Astrocyte (in vitro differentiated cells and primary cell): Measurements from ENCODE around the gene MYO16. TPM values are rescaled to one million over a fixed set of nuclear protein-coding genes. Genes with fewer than 3 reads are reported as not detected.

ENCODE experiments used
- DNase-seq: peaks from one replicate; pipeline ENCODE4 v3.0.0-alpha.2; 2010; ENCODE audit warnings: low read depth
- FAIRE-seq: peaks from 2 replicates; lab custom pipeline; 2011; peaks lifted over from hg19 to GRCh38; lab: Jason Lieb, UNC
- H2AFZ ChIP-seq: 2 replicates; pipeline ENCODE4 v1.6.0; 2012; ENCODE audit warnings: low read depth, low read length, inconsistent platforms
- H3K27ac ChIP-seq: 2 replicates; pipeline ENCODE4 v1.5.1; 2011; ENCODE audit warnings: low read depth, low read length, inconsistent platforms
- H3K27me3 ChIP-seq: 2 replicates; pipeline ENCODE4 v1.6.0; 2011; ENCODE audit warnings: low read length, inconsistent platforms; ENCODE audit not compliant: insufficient read depth
- H3K36me3 ChIP-seq: 2 replicates; pipeline ENCODE4 v1.5.1; 2011; ENCODE audit warnings: low read length, inconsistent platforms; ENCODE audit not compliant: insufficient read depth
- H3K4me1 ChIP-seq: 2 replicates; pipeline ENCODE4 v1.5.1; 2011; ENCODE audit warnings: low read length, inconsistent platforms; ENCODE audit not compliant: insufficient read depth
- H3K4me2 ChIP-seq: 2 replicates; pipeline ENCODE4 v1.6.0; 2012; ENCODE audit warnings: low read length, inconsistent platforms
- H3K4me3 ChIP-seq: 2 replicates; pipeline ENCODE4 v1.5.1; 2011; ENCODE audit warnings: low read depth, mild to moderate bottlenecking, low read length, inconsistent platforms; ENCODE audit not compliant: insufficient read depth
- H3K79me2 ChIP-seq: 2 replicates; pipeline ENCODE4 v1.6.0; 2012; ENCODE audit warnings: mild to moderate bottlenecking, low read length, inconsistent platforms; ENCODE audit not compliant: insufficient read depth
- H3K9ac ChIP-seq: 2 replicates; pipeline ENCODE4 v1.6.0; 2012; ENCODE audit warnings: mild to moderate bottlenecking, low read length, inconsistent platforms
- H3K9me3 ChIP-seq: 2 replicates; pipeline ENCODE4 v1.5.1; 2012; ENCODE audit warnings: low read depth, mild to moderate bottlenecking, low read length, inconsistent platforms; ENCODE audit not compliant: insufficient read depth
- H4K20me1 ChIP-seq: 2 replicates; pipeline ENCODE4 v1.6.0; 2012; ENCODE audit warnings: low read length, inconsistent platforms; ENCODE audit not compliant: insufficient read depth
- H3K27ac Mint-ChIP-seq: one replicate; pipeline ENCODE4 v1.8.0; 2021; ENCODE audit warnings: mild to moderate bottlenecking, mixed read lengths; ENCODE audit not compliant: unreplicated experiment
- H3K27me3 Mint-ChIP-seq: one replicate; pipeline ENCODE4 v1.8.0; 2021; ENCODE audit warnings: low read depth, mixed read lengths; ENCODE audit not compliant: unreplicated experiment
- H3K36me3 Mint-ChIP-seq: one replicate; pipeline ENCODE4 v1.8.0; 2021; ENCODE audit warnings: low read depth, mixed read lengths; ENCODE audit not compliant: unreplicated experiment
- H3K4me1 Mint-ChIP-seq: one replicate; pipeline ENCODE4 v1.8.0; 2021; ENCODE audit warnings: low read depth, mixed read lengths; ENCODE audit not compliant: unreplicated experiment
- H3K4me3 Mint-ChIP-seq: one replicate; pipeline ENCODE4 v1.8.0; 2021; ENCODE audit warnings: mild to moderate bottlenecking, moderate library complexity, mixed read lengths; ENCODE audit not compliant: unreplicated experiment
- H3K9me3 Mint-ChIP-seq: one replicate; pipeline ENCODE4 v1.8.0; 2021; ENCODE audit warnings: mild to moderate bottlenecking, mixed read lengths; ENCODE audit not compliant: unreplicated experiment
- CTCF ChIP-seq: IDR thresholded peaks from 2 replicates; pipeline ENCODE4 v1.5.1; 2011; ENCODE audit warnings: low read depth, mild to moderate bottlenecking, inconsistent platforms, low read length, moderate library complexity; ENCODE audit not compliant: insufficient read depth
- EZH2 ChIP-seq: IDR thresholded peaks from 2 replicates; pipeline ENCODE4 v1.6.1; 2012; ENCODE audit warnings: mild to moderate bottlenecking, low read length, inconsistent platforms; ENCODE audit not compliant: insufficient read depth
- total RNA-seq: library from RNA; stranded (reverse); gene quantifications from 2 replicates; pipeline ENCODE4 v1.2.1, GENCODE V29; 2021

MYO16 gene
- total RNA-seq, 1 donor from 2014 or later, result 0.14 TPM

- Mint-ChIP-seq H3K27me3 (no peaks in the 10 kb centered on the region), H3K36me3 (no peaks in the 10 kb centered on the region), H3K4me3 (no peak overlapping the region), H3K4me1 (no peaks in the 10 kb centered on the region), H3K27ac (no peak overlapping the region), H3K9me3 (peaks cover 5% of the 10 kb centered on the region)
- Histone ChIP-seq H3K27me3 (no peaks in the 10 kb centered on the region), H3K36me3 (no peaks in the 10 kb centered on the region), H3K4me1 (no peaks in the 10 kb centered on the region), H3K9ac (no peak overlapping the region), H3K79me2 (no peaks in the 10 kb centered on the region), H3K9me3 (no peaks in the 10 kb centered on the region), H3K4me2 (no peak overlapping the region), H4K20me1 (no peaks in the 10 kb centered on the region), H3K4me3 (no peak overlapping the region), H2AFZ (no peak overlapping the region), H3K27ac (no peak overlapping the region)
- DNase-seq, result no peak
- no peak for TF ChIP-seq CTCF
- no peak for TF ChIP-seq EZH2
- no peak for FAIRE-seq
Measured at GRCh38 chr13:108812661-108813060, 183.2 kb downstream of the MYO16 start.

GRCh38 chr13:108813587-108814170, 184.3 kb downstream of the MYO16 start:
- no peaks in the 10 kb centered on the region for H3K27me3 Mint-ChIP-seq
- no peak for FAIRE-seq
- no peaks in the 10 kb centered on the region for H3K9me3 ChIP-seq

More at GRCh38 chr13:108813587-108814170, 184.3 kb downstream of the MYO16 start:
- Histone ChIP-seq H3K4me1 (no peaks in the 10 kb centered on the region), H3K79me2 (no peaks in the 10 kb centered on the region), H3K27me3 (no peaks in the 10 kb centered on the region), H3K27ac (no peak overlapping the region), H3K4me2 (no peak overlapping the region), H3K9ac (no peak overlapping the region), H3K4me3 (no peak overlapping the region), H3K36me3 (no peaks in the 10 kb centered on the region), H2AFZ (no peak overlapping the region), H4K20me1 (no peaks in the 10 kb centered on the region)
- no peak for DNase-seq
- TF ChIP-seq EZH2 (no peak), CTCF (no peak)
- Mint-ChIP-seq H3K36me3 (no peaks in the 10 kb centered on the region), H3K4me1 (no peaks in the 10 kb centered on the region), H3K9me3 (peaks cover 5% of the 10 kb centered on the region), H3K4me3 (no peak overlapping the region), H3K27ac (no peak overlapping the region)
